Measurements from ENCODE around the gene LARGE2.

LARGE2 gene

DNA sequence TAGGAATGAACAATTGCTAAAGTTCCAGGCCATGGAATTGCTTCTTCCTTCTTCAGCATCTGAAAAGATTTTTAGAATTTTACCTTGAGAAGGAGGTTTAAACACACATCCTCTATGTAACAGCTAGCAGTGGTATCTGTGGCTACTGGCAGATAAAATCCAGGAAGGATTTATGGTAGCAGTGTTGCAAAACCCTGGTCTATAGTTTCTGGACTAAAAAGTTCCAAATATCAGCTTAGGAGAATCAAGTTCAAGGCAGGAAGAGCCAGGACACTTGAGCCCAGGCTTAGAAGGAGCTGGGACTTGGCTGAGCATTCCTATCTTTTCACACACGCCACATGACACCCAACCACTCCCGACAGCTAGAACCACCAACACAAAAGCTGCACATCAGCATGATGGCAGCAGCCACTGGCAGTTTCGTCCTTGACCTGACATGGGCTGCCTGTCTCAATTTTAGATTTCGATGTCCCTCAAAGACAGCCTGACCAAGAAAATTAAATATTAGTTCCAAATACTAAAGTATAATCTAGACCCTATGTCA is 14.1 kb downstream of the LARGE2 start:
- Histone ChIP-seq H3K9me3 (ENCODE audit: control insufficient read depth, low read depth, low read length) (no peaks in the 10 kb centered on the region), H3K36me3 (ENCODE audit: control insufficient read depth, low read depth, low read length) (peaks cover 29% of the 10 kb centered on the region), H3K27me3 (ENCODE audit: control insufficient read depth, insufficient read depth, low read length) (no peaks in the 10 kb centered on the region), H3K9ac (ENCODE audit: low read length) (no peak overlapping the region), H3K4me1 (ENCODE audit: control insufficient read depth, low read depth, low read length) (no peaks in the 10 kb centered on the region), H3K4me3 (ENCODE audit: low read length) (no peak overlapping the region), H3K27ac (ENCODE audit: low read length) (no peak overlapping the region)

DNA sequence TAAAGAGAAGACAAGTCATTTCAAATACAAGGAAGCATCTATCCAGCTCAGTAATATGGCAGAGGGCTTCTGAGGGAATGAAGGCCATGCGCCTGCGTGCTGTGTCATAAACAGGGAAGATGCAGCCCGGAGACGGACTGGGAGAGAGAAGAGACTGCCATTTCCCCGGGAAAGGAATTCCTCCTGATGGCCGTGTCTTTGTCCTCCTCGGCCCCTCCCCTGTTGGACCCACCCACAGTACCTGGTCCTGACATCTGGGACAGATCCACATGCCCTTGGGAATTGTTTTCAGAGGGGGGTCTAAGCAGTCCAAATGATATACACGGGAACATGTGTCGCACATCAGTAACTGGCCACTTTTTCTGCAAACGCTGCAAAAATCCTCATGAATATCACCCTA is 15.5 kb downstream of the LARGE2 start:
- Histone ChIP-seq H3K9me3 (ENCODE audit: control insufficient read depth, low read depth, low read length) (no peaks in the 10 kb centered on the region), H3K4me3 (ENCODE audit: low read length) (no peak overlapping the region), H3K9ac (ENCODE audit: low read length) (no peak overlapping the region), H3K36me3 (ENCODE audit: control insufficient read depth, low read depth, low read length) (peaks cover 27% of the 10 kb centered on the region), H3K4me1 (ENCODE audit: control insufficient read depth, low read depth, low read length) (no peaks in the 10 kb centered on the region), H3K27ac (ENCODE audit: low read length) (no peak overlapping the region), H3K27me3 (ENCODE audit: control insufficient read depth, insufficient read depth, low read length) (no peaks in the 10 kb centered on the region)

GRCh38 chr11:45939836-45940235 is 17.4 kb downstream of the LARGE2 start:
- H3K9ac ChIP-seq (ENCODE audit: low read length): no peak overlapping the region
- H3K27me3 ChIP-seq (ENCODE audit: control insufficient read depth, insufficient read depth, low read length): no peaks in the 10 kb centered on the region
- peaks cover 13% of the 10 kb centered on the region for H3K36me3 ChIP-seq (ENCODE audit: control insufficient read depth, low read depth, low read length)
- H3K4me3 ChIP-seq (ENCODE audit: low read length): no peak overlapping the region
- no peak overlapping the region for H3K27ac ChIP-seq (ENCODE audit: low read length)
- H3K4me1 ChIP-seq (ENCODE audit: control insufficient read depth, low read depth, low read length): no peaks in the 10 kb centered on the region
- H3K9me3 ChIP-seq (ENCODE audit: control insufficient read depth, low read depth, low read length): no peaks in the 10 kb centered on the region

DNA sequence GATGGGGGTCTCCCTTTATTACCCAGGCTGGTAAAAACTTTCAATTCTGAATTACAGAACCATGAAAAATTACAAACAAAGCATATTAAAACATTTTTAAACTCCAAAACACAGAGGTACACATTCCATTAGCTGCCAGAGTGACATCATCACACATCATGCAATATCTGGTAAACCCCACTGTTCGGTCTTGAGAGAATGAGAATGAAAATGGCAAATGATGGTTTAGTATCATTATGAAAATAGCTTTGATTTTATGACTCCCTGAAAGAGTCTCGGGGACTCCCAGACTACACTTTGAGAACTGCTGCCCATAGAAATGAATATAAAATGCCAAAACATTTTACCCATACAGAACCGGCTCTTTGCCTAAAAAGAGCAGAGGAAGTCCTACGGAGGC is 18.8 kb downstream of the LARGE2 start:
- Histone ChIP-seq H3K27ac (ENCODE audit: low read length) (no peak overlapping the region), H3K36me3 (ENCODE audit: control insufficient read depth, low read depth, low read length) (peaks cover 11% of the 10 kb centered on the region), H3K27me3 (ENCODE audit: control insufficient read depth, insufficient read depth, low read length) (no peaks in the 10 kb centered on the region), H3K4me1 (ENCODE audit: control insufficient read depth, low read depth, low read length) (no peaks in the 10 kb centered on the region), H3K9ac (ENCODE audit: low read length) (no peak overlapping the region), H3K9me3 (ENCODE audit: control insufficient read depth, low read depth, low read length) (no peaks in the 10 kb centered on the region), H3K4me3 (ENCODE audit: low read length) (no peak overlapping the region)

DNA sequence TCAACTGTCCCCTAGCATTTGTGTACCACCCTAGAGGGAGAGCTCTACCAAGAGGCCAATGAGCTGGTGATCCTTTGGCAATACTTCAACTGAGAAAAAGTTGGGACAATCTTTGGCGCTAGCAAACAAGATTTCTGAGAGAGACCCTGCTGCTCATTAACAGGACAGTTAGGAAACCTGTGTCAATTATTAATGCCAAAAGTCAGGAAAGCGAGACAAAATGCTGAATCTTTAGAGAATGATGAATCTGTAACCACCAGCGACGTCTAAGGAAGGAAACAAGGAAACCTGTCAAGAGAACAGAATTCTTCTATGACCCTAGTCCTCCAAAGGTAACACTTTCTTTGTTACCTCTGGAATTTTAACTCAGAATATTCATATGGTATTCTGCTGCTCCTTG is 19.9 kb downstream of the LARGE2 start:
- Histone ChIP-seq H3K36me3 (ENCODE audit: control insufficient read depth, low read depth, low read length) (peaks cover 11% of the 10 kb centered on the region), H3K4me3 (ENCODE audit: low read length) (no peak overlapping the region), H3K9me3 (ENCODE audit: control insufficient read depth, low read depth, low read length) (no peaks in the 10 kb centered on the region), H3K9ac (ENCODE audit: low read length) (no peak overlapping the region), H3K27me3 (ENCODE audit: control insufficient read depth, insufficient read depth, low read length) (no peaks in the 10 kb centered on the region), H3K4me1 (ENCODE audit: control insufficient read depth, low read depth, low read length) (no peaks in the 10 kb centered on the region), H3K27ac (ENCODE audit: low read length) (no peak overlapping the region)

DNA sequence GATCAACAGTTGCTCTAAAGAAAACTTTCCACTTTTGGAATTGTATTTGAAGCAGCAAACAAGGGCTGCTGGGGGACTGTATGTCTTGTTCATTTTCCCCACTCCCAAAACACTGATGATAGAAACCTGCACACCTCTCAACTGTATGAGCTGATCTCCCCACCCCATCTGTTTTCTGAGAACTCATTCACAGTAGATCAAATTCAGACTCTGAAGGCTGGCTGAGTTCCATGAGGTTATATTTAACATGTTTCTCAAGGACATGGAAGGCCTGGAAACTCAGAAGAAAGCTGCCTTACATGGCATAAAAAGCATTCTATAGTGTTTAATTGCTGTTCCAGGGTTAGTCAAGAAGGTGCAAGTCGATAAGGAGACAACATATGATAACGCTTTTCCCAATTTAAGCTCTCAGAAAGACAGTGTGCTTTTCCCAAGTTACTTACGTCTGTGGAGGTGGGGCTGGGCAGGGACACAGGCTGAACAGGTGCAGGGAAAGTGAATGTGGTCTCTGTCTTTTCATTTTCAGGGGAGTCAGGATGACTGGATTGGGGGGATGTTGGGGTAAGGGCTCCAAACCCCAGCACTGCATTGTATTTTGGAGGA is 23.0 kb downstream of the LARGE2 start:
- Histone ChIP-seq H3K4me1 (ENCODE audit: control insufficient read depth, low read depth, low read length) (no peaks in the 10 kb centered on the region), H3K27ac (ENCODE audit: low read length) (no peak overlapping the region), H3K36me3 (ENCODE audit: control insufficient read depth, low read depth, low read length) (peaks cover 28% of the 10 kb centered on the region), H3K9ac (ENCODE audit: low read length) (no peak overlapping the region), H3K4me3 (ENCODE audit: low read length) (no peak overlapping the region), H3K9me3 (ENCODE audit: control insufficient read depth, low read depth, low read length) (no peaks in the 10 kb centered on the region), H3K27me3 (ENCODE audit: control insufficient read depth, insufficient read depth, low read length) (no peaks in the 10 kb centered on the region)

DNA sequence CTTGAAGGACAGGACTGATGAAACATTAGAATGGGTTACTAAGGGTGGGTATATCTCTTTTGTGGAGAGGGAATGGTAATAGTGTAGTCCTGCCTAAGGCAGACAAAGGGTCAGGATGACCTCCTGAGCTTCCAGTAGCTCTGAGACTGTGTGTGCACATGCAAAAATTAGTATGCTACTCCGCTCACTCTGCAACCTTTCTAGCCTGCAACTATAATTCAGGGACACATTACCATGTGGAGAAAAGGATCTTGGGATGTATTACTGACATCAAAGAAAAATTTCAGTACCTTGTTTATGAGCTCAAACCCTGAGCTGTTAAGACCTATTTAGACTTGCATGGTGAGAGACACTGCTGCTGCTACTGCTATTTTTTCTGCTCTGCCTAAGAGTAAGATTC is 25.4 kb downstream of the LARGE2 start:
- no peaks in the 10 kb centered on the region for H3K9me3 ChIP-seq (ENCODE audit: control insufficient read depth, low read depth, low read length)
- no peaks in the 10 kb centered on the region for H3K4me1 ChIP-seq (ENCODE audit: control insufficient read depth, low read depth, low read length)
- H3K36me3 ChIP-seq (ENCODE audit: control insufficient read depth, low read depth, low read length): peaks cover 34% of the 10 kb centered on the region
- H3K9ac ChIP-seq (ENCODE audit: low read length): no peak overlapping the region
- no peak overlapping the region for H3K4me3 ChIP-seq (ENCODE audit: low read length)
- H3K27me3 ChIP-seq (ENCODE audit: control insufficient read depth, insufficient read depth, low read length): no peaks in the 10 kb centered on the region
- H3K27ac ChIP-seq (ENCODE audit: low read length): no peak overlapping the region

GRCh38 chr11:45948356-45948755 is 25.9 kb downstream of the LARGE2 start:
- Histone ChIP-seq H3K27me3 (ENCODE audit: control insufficient read depth, insufficient read depth, low read length) (no peaks in the 10 kb centered on the region), H3K9ac (ENCODE audit: low read length) (no peak overlapping the region), H3K27ac (ENCODE audit: low read length) (no peak overlapping the region), H3K36me3 (ENCODE audit: control insufficient read depth, low read depth, low read length) (peaks cover 38% of the 10 kb centered on the region), H3K4me1 (ENCODE audit: control insufficient read depth, low read depth, low read length) (no peaks in the 10 kb centered on the region), H3K9me3 (ENCODE audit: control insufficient read depth, low read depth, low read length) (no peaks in the 10 kb centered on the region), H3K4me3 (ENCODE audit: low read length) (no peak overlapping the region)

GRCh38 chr11:45949992-45950407 is 27.5 kb downstream of the LARGE2 start:
- Histone ChIP-seq H3K36me3 (ENCODE audit: control insufficient read depth, low read depth, low read length) (peaks cover 38% of the 10 kb centered on the region), H3K27ac (ENCODE audit: low read length) (no peak overlapping the region)

GRCh38 chr11:45959851-45960250 is 37.4 kb downstream of the LARGE2 start:
- peaks cover 5% of the 10 kb centered on the region for H3K36me3 ChIP-seq (ENCODE audit: control insufficient read depth, low read depth, low read length)
- H3K27me3 ChIP-seq (ENCODE audit: control insufficient read depth, insufficient read depth, low read length): no peaks in the 10 kb centered on the region

More at GRCh38 chr11:45949992-45950407, 27.5 kb downstream of the LARGE2 start:
- H3K9me3 ChIP-seq (ENCODE audit: control insufficient read depth, low read depth, low read length): no peaks in the 10 kb centered on the region
- no peaks in the 10 kb centered on the region for H3K27me3 ChIP-seq (ENCODE audit: control insufficient read depth, insufficient read depth, low read length)
- H3K4me1 ChIP-seq (ENCODE audit: control insufficient read depth, low read depth, low read length): no peaks in the 10 kb centered on the region
- H3K9ac ChIP-seq (ENCODE audit: low read length): no peak overlapping the region
- H3K4me3 ChIP-seq (ENCODE audit: low read length): no peak overlapping the region

GRCh38 chr11:45960387-45961095 is 38.1 kb downstream of the LARGE2 start:
- Histone ChIP-seq H3K9me3 (ENCODE audit: control insufficient read depth, low read depth, low read length) (no peaks in the 10 kb centered on the region), H3K27me3 (ENCODE audit: control insufficient read depth, insufficient read depth, low read length) (no peaks in the 10 kb centered on the region), H3K36me3 (ENCODE audit: control insufficient read depth, low read depth, low read length) (peaks cover 5% of the 10 kb centered on the region), H3K4me1 (ENCODE audit: control insufficient read depth, low read depth, low read length) (no peaks in the 10 kb centered on the region), H3K4me3 (ENCODE audit: low read length) (no peak overlapping the region), H3K9ac (ENCODE audit: low read length) (no peak overlapping the region), H3K27ac (ENCODE audit: low read length) (no peak overlapping the region)

More at GRCh38 chr11:45959851-45960250, 37.4 kb downstream of the LARGE2 start:
- Histone ChIP-seq H3K4me3 (ENCODE audit: low read length) (no peak overlapping the region), H3K9ac (ENCODE audit: low read length) (no peak overlapping the region), H3K9me3 (ENCODE audit: control insufficient read depth, low read depth, low read length) (no peaks in the 10 kb centered on the region), H3K27ac (ENCODE audit: low read length) (no peak overlapping the region), H3K4me1 (ENCODE audit: control insufficient read depth, low read depth, low read length) (no peaks in the 10 kb centered on the region)
